Embryonic facial prominence (tissue), 1 donor: ENCODE data around the gene NUP50.
"Not testable (repeated sequence)": the region's sequence is repeated elsewhere in the genome, so short reads cannot be mapped to it uniquely, and the experiment has no call there.

Experiments used
- DNase-seq: peaks from one replicate; pipeline ENCODE4 v3.0.0-alpha.2; 2016; ENCODE audit errors: extremely low spot score

Gene NUP50

DNA sequence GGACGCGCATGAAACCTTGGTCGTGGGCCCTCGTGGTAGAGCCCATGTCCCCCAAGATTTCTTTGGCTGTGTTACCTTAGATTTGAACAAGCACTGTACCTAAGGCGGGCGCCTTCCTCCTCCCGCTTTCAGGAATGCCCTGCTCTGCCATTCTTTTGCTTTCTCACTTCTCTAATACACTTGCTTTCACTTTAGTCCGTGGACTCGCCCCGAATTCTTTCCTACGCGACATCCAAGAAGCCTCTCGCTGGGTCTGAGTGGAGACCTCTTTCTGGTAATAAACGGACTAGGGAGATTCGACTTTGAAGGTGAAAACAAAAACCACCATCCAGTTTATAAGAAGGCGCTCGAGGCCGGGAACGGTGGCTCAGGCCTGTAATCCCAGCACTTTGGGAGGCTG lies 1.2 kb upstream of the NUP50 start:
- DNase-seq, result no peak

DNA sequence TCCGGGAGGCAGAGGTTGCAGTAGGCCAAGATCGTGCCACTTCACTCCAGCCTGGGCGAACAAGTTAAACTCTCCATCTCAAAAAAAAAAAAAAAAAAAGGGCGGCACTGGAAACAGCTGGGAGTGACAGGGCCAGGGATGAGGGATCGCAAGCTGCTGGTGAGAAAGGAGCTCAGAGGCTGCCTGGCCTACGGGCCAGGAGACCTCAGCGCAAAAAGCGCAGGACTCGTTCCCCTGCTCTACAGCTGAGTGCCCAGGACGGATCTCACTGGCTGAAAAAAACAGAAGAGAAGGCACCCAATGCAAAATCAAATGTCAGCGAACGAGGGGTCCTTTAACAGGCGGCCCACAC lies 650 bp upstream of the NUP50 start:
- DNase-seq, result no peak

DNA sequence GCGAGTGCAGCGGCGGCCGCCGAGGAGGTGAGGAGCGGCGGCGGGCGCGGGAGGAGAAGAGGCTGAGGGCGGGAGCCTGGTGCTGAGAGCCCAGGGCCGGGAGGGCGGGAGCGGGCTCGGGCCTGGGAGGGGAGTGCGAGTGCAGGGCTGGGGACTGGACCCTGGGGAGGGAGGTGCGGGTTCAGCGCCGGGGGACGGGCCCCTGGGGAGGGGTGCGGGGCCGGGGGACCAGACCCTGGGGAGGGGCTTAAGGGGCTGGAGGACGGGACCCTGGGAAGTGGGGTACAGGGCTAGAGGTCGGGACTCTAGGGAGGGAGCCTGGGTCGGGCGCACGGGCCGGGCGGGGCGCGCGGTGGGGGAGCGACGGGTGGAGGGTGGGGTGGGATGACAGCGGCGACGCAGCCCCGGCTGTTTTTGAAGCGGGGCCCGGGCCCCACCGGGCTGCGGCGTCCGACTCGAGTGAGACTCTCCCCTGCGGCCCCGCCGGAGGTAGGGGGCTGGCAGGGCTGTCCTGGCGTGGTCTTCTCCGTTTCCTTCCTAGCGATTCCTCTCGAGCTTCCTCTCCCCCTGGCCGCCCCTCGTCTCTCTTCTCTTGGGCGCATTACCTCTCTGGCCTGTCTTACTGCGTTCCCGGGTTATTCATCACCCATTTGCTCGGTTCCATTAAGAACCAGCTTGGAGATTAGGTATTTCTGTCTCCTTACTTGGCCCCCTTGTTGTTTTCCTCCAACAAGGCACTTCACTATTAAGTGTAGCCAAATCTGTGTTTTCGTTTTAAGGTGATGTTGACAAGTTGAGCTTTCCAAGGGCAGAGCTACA lies 754 bp downstream of the NUP50 start:
- DNase-seq, result no peak

DNA sequence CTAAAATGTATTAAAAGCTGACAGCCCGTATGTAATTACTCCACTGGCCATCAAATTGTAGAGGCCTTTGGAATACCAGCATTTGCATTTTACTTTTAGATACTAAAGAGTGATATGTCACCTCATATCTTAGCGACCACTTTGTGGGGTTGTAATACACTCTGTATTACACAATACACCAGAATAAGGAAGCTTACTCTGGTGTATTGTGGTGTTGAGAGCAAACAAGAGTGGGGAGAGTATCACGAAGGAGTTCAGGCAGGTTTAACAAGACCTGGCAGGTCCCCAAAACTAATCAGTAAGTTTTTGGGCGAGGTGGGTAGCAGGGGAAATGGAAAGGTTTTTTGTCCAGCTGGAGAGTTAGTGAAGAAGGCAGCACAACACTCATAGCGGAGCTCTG lies 3.2 kb downstream of the NUP50 start:
- DNase-seq, result no peak

DNA sequence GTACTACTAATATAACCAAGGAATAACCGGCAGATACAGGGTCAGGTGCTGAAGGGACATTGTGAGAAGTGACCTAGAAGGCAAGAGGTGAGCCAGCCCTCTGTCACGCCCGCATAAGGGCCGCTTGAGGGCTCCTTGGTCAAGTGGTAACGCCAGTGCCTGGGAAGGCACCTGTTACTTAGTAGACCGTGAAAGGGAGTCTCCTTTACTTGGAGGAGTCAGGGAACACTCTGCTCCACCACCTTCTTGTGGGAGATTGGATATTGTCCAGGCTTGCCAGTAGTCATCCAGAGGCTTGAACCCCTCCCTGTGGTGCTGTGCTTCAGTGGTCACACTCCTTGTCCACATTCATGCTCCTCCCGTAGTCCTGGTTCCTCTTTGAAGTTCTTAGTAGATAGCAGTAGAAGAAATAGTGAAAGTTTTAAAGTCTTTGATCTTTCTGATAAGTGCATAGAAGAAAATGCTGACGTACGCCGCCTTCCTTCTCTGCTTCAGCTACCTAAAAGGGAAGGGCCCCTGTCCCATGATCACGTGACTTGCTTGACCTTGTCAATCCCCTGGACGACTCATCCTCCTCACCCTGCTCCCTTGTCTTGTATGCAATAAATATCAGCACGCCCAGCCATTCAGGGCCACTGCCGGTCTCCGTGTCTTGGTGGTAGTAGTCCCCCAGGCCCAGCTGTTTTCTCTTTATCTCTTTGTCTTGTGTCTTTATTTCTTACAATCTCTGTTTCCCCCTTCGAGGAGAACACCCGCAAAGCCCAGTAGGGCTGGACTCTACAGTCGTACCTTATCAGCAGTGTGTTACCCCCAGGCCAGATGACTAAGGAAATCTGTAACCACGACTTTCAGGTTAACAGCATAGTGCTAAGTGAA lies 6.1 kb downstream of the NUP50 start:
- DNase-seq, result no peak

DNA sequence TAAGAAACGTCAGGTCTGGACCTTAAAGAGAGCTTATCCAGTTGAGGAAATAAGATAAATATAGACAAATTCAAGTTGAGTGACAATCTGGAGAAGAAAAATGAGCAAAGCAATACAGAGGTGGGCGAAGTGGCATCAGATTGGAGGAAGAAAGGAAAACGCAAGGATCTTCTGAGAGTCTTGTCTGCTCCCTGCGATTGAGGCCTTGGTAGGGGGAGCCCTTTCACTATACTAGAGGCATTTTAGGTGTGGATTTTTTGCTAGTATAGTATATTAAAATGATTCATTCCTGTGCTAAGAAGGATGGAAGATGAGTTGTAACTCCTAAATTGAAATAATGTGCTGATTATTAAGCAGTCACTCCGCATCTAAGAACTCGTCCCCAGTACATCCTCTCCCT lies 8.1 kb downstream of the NUP50 start:
- no peak for DNase-seq

DNA sequence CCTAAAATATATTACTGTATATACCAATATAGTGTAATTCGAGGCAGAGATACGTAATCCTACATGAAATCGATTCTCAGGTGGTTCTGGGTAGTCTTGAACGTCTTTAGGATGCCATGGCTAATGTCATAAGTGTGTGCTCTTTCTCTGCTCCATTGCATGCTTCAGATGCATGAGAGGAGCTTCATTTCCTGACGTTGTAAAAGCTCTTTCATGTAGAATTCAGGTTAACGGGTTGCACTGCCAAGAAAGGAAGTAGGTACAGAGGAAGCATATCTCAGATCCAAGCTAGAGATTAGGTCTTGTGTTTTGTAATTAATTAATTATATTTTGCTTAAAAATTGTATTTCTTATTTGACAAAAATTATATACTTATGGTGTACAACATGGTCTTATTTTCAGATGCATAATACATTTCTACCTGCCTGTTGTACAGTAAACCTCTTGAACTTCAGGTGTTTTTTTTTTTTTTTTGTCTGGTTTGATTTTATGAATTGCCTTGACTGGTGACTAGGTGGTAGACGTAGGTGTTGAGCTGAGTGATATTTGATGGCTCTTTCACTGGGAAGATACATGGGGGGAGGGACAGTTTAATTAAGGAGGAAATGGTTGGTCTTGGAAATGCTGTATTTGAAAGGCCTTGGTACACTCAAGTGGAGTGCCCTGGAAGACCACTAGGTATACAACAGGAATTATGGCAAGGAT lies 9.3 kb downstream of the NUP50 start:
- DNase-seq, result no peak

DNA sequence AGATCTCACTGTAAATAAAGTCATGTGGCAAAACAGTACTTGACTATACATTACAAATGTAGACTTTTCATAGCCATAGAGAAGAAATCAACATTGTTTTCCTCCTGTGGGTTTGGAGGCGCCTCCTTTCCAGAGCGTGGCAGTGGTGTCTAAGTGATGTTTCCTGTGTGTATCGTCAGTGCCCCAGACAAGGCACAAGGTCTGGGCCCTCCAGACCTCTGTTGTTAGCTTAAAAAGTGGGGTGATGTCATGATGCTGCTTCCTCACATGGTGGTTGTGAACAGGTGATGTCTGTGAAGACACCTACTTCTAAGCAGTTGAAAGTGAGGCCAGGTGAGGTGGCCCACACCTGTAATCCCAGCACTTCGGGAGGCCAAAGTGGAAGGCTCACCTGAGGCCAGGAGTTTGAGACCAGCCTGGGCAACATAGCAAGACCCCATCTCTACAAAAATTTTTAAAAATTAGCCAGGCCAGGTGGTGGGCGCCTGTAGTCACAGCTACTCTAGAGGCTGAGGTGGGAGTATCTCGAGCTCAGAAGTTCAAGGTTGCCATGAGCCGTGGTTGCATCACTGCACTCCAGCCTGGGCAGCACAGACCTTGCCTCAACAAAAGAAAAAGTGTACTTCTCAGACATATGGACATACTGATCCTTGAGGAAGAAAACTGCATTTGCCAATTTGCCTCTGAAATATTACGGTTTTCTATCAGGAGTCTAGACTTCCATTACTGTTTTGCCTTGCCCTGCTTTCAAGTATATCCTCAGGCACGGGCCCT lies 15.7 kb downstream of the NUP50 start:
- DNase-seq, result no peak

DNA sequence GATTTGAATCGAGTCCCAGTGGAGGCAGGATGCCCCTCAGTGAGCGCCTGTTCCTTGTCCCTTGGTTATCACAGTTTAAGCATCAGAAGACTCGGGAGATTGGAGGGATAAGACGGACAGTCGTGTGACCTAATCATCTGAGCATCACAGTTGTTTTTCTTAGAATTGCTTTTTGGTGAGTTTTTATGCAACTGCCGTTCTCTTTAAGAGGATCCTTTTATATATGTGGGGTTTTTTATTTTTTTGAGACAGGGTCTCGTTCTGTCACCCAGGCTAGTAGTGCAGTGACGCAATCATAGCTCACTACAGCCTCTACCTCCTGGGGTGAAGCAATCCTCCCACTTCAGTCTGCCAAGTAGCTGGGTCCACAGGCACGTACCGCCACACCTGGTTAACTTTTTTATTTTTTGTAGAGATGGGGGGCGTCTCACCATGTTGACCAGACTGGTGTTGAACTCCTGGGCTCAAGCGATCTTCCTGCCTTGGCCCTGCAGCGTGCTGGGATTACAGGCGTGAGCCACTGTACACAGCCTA lies 16.5 kb downstream of the NUP50 start:
- no peak for DNase-seq

DNA sequence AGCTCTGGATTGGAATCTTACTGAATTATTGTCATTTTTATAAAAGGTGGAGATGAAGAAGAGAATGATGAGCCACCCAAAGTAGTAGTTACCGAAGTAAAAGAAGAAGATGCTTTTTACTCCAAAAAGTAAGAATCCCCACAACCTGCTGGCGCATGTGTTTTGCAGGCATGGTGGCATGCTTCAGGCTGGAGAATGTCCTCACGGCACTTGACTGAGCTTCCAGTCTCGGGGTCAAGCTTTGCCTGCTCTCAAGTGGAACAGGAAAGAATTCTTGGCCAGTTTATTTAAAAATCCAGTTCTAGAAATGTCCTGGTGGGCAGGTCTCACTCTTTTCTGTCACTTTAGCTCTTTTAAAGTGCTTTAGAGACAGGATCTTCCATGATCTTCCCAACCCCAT lies 17.5 kb downstream of the NUP50 start:
- DNase-seq, result no peak

DNA sequence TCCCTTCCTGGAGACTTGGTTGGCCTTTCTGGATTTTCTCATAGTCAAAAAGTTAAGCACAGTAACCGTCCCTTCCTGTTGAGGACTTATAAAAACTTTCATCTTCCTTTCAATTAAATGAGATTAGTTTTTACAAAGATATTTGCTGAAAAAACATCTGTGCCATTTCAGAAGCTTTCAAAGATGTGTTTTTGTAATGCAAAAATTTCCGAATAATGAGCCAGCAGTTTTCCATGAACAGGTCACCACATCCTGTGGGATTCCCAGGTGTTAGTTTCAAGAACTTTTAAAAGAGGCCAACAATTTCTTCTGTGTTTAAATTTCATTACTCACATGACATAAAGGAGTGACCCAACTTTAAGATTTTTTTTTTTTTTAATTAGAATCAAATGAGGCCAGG lies 18.0 kb downstream of the NUP50 start:
- no peak for DNase-seq

DNA sequence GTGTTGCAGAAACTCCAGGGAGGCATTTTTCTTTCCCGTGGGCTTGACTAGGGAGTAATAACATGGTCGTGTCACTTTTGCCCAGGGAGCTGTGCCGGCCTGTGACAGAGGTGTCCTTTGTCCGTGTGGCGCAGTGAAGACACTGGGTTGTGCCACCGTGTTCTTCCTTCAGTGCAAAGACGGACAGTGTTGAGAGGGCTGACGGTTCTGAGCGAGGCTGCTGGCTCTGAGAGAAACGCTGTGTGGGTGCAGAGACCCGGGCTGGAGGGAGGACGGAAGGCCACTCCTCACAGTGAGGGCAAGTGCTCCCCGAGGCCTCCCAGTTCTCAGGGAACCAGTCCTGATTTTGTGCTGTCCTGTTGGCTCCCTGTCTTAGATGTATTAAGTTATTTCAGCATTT lies 20.2 kb downstream of the NUP50 start:
- DNase-seq, result no peak

DNA sequence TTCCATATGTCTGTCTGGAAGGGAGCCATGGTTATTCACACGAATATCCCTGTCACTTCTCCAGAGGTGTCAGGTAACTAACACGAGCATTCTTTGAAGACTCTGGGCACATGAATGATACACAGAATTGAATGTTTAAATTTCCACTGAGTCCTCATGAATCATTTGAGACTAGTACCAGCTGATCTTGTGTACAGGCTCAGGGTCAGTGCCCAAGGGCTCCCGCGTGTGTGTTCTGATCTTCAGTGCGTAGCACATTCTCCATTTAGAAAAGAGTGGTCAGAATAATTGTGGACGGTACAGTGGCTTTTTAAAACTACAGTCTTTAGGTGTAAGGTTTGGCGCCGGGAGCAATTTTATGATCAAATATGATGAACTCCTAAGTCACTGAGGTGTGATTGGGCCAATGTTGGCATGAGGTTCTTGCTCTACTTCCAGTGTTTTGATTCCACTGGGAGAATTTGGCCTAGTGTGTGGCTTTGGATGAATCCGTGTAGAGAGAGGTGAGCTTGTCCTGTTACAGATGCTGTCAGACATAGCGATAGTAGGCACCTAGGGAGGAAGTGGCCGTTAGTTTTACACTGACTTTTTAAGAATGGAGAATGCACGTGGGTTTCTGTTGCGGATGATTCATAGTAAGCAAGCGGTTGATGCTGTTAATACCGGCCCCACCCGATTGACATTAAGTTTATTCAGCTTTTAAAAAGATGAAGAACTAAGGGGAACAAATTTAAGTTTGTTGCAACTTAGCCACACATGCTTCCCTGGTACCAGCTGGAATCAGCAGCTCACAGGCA lies 22.2 kb downstream of the NUP50 start:
- no peak for DNase-seq

DNA sequence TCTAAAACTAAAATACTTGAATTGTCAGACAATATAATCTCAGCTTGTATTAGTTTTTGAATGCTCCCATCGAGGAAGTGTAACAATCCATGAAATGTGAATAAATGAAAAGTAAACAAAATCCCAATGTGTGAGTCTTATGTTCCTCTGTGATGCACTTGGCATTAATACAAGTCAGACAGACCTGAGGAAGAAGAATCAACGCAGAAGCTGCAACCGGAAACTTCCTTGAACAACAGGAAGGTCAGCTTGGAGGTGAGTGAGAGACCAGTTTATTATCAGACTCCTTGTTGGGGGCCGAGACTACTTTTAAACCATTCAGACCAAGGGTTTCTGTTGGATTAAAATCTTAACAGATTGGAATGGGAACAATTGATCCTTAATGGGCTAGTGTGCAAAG lies 24.2 kb downstream of the NUP50 start:
- DNase-seq, result no peak

DNA sequence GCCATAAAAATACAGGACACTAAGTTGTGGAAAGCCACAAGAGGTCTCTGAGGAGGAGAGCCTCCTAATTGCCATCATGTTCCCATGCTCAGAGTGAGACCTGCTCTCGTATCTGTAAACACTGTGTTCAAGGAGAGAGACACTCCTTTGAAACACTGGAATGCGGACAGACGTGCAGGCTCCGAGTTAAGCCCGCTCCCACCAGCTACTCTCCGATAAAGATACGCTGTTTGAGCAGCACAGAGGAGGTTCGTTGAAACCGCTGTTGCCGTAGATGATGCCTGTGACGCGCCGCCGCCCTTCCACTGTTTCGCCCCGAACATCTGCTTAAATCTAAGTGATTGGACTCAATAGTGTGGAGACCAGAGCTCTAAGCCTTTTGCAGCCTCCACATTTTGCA lies 25.1 kb downstream of the NUP50 start:
- DNase-seq, result no peak

DNA sequence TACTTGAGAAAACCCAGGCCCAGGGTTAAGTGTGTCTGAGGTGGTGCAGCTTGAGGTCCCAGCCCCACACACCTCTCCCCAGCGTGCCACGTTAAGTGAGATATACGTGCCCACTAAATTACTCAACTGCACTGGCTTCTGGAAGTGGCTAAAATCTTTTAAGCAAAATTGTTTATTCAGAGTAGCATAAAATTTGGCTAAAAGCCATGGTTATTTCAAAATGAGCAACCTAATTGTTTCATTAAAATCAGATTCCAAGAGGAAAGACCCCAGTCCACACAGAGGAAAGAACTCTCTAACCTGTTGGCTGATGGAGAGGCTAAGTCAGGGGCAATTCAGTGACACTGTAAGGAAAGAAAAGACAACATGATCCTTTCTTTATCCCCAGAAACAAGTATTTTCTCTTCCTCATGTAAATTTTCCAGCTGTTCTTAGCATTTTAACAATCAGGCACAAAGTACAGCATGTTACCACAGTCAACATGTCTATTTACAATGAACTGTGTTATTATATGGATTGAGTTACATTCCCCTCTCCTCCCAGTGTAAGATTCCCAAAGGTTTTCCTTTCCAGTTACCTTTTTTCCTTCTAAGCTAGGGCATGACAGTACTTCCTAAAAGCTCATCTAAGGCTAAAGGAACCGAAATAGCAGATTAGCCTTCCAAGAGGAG lies 26.6 kb downstream of the NUP50 start:
- DNase-seq, result no peak

DNA sequence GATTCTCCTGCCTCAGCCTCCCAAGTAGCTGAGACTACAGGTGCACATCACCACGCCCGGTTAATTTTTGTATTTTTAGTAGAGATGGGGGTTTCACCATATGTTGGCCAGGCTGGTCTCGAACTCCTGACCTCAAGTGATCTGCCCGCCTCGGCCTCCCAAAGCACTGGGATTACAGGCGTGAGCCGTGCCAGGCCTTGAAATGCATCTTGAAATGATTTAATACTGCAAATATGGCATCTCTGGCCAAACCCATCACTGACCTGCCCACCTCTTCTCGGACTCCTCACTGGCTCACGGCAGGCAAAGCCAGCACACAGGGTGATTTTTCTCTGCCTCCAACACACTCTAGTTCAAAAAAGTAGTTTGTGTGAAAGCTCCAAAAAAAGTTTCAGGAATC lies 28.0 kb downstream of the NUP50 start:
- DNase-seq, result not testable (repeated sequence)

DNA sequence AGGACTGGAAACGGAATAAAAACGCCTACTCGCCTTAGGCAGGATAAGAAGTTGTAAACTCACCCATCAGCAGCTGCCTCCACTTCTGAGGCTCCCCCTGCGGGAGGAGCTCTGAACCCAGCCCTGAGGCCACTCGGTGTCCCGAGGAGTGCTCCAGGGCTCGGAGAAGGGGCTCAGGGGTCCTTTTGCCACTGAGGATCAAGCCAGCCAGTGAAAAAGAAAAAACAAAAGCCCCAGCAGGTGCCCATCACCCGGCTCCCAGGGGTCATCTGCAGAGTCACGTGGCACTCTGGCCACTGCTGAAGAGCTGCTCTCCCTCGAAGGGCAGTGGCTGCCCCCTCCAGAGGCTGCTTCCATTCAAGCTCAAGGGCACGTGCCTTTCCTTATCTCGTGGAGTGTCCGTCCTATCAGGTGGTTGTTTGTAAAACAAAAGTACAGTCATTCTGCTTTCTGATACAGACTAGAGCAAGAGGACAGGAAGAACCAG lies 29.0 kb downstream of the NUP50 start:
- DNase-seq, result no peak

DNA sequence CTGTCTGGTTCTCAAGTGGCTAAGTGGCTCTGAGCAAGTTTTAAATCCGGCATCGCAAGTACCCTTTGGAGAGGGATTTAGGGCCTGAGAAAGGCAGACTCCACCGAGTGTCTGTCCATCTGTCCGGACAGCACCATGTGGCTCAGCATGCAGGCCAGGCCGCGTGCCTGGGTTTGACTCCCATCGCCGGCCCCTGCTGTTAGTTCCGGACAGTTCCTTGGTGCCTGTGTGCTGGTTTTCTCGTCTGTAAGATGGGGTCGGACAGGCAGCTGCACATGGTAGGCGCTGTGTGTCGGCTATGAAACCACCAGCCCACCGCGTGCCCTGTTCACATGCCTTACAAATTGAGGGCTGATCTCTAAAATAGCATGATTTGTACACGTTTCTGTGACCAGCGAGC lies 31.0 kb downstream of the NUP50 start:
- no peak for DNase-seq

DNA sequence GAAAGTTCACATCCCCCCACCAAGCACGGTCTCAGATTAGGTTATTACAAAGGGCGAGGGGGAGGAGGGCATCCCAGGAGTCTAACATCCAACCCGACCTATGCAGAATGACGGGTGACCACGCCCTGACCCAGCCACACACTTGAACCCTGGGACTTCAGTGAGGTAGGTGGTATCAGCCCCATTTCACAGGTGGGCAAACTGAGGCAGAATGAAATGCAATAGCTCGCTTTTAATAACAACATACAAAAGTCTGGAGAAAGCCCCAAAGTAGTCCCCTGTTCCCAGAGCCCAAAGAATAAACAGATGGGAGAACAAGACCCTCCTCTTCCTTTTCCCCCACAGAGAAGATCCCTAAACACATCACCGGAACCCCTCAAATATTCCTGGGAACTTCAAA lies 31.9 kb downstream of the NUP50 start:
- no peak for DNase-seq
